GM04503 (cell line): ENCODE data around the gene ZNF32.

Experiments
- DNase-seq: peaks from one replicate; pipeline ENCODE4 v3.0.0-alpha.2; 2012; ENCODE audit warnings: low read depth

ZNF32 gene

DNA sequence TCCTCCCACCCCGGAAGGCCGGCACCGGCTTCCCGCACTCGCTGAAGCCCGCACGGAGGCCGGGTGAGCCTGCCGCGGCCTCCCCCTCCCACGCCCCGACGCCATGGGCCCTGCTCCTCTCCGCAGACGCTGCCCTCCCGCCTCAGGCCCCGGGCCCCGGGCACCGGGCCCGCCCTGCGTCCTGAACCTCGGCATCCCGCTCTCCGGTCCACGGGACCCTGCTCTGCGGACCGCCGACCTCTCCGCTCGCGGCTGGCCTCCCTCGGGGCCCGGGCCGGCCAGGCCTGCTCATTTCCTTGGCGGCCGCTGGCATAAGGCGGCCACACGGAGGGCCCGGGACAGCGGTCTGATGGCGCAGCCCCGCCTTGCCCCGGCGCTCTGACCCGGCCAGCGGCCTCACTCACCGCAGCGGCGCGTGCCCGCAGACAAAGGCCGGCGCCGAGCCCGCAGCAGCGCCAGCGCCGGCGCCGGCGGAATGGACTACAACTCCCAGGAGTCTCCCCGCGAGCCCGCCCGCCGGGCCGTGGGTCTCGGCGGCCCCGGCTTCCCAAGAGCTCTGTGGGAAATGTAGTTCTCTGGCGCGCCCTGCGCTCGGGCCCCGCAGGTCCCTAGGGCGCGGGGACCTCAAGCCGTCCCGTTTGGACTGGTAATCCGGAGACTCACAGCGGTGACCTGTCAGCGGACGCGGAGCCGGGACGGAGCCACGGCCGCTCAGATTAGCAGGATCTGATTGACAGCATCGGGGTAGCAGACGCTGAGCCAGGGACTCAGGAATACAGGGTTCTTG is at the start of gene ZNF32:
Gene ZNF32 (minus strand): TSS at position 484 of the 787 bp plus-strand sequence. CDS start 2,748 bp downstream, outside the sequence.
- DNase-seq, result peak; percentile 38

GRCh38 chr10:43698156-43698555 is 49.5 kb upstream of the ZNF32 start:
- no peak for DNase-seq

DNA sequence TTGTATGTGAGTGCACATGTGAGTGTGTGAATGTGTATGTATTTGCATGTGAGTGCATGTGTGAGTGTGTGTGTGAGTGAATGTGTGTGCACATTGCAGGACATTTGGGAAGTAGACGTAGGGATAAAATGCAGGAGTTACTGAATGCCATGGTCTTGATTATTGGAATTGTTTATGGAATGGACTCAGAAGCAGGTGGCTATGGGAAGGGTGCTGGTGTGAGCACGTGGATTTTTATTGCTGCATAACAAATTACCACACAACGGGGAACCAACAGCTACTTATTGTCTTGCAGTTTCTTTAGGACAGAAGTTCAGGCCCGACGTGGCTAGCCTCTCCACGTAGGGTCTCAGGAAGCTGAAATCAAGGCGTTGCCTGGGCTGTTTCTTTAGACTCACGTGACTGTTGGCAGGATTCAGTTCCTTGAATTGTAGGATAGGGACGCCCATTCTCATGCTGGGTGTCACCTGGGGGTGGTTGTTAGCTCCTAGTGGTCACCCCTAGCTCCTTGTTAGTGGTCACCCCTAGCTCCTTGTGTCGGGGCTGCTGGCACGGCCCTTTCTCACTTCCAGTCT is 48.3 kb upstream of the ZNF32 start:
- no peak for DNase-seq

GRCh38 chr10:43695730-43696129 is 47.0 kb upstream of the ZNF32 start:
- DNase-seq, result no peak

DNA sequence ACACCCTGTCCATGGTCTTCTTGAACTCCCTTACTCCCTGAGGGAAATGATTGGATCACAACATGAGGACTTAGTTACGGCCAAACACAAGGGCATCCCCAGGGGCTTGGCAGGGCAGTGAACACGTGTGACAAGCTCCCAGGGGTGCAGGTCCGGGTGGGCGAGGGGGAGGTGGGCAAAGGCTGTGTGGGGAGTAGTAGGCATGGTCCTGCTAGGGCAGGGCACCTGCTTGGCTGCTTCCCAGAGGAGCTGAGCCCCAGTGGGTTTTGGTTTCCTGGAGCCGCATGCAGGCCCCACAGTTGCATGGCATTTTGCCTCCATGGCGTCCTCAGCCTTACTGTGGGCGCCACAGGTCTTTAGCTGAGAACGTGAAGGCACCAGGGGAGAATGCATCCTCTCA is 46.6 kb upstream of the ZNF32 start:
- DNase-seq, result no peak

DNA sequence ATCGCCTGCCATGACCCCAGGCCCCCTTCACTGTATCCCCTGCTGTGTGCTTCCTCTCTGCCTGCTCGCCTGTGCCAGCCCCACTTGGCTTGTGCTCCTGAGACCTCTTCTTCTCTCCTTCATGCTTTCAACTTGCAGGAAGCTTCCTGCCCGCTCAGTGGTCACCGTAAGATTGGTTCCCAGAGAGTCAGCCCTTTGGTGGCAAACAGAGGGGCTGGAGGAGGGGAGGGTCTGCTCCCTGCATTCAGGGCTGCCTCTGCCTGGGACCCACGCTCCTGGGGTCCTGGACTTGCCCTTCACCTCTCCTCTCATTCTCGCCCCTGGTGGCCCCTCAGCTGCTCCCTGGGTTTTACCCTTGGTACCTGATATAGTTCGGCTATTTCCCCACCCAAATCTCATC is 45.8 kb upstream of the ZNF32 start:
- no peak for DNase-seq

GRCh38 chr10:43693602-43694001 is 44.9 kb upstream of the ZNF32 start:
- no peak for DNase-seq

- peak; percentile 72 for DNase-seq
These were observed 43.6 kb upstream of the ZNF32 start for GRCh38 chr10:43692051-43692825.

DNA sequence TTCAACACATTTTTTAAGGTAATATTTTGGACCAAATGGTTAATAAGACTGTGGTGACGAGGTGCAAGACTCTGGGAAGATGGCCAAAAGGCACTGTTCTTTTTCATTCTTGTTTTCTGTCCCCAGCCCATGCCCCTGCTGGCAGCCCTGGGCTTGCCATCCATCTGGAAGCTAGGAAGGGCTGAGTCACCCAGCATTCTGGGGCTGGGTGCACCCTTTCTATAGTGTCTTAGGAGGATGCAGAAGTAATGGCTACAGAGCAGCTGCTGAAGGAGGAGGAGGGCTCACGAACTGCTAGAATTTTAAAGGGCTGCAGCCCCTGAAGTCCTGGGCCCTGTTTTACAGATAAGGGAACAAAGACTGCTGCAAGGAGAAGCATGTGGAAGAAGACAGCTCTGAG is 42.8 kb upstream of the ZNF32 start:
- DNase-seq, result no peak

DNA sequence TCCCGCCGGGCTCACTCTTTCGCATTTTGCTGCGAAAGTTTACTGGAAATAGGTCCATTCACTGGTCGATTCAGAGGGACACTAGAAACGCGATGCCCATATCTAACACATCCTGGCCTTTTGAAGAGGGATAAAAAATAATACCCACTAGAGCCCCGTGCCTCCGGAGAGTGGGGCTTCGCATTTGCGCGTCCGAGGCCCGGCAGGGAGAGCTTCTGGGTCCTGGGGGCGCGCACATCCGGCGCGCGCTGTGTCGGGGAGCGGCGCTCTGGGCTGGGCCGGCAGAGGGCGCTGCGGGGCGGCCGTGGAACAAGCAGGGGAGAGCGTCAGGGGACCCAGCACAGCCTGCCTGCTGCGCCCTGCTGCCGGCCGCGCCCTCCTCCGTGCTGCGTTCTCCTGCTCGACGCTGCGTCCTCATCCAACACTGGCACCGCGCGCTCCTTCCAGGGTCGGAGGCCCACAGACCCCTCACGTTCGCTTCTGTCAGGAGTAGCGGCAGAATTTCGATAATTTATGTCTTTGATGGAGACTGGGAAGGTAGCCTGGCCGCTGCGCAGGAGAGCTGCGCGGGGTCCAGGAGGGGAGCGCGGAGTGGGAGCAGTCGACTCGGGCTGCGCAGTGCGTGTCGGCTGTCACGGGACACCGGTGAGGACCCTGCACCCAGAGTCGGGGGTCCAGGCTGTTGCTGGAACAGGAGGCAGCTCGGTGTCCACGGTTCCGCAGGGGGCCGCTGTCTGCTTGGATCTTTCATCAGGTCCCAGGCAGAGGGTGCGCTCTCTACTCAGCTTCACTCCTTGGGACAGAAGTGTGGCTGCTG is 41.5 kb upstream of the ZNF32 start:
- DNase-seq, result no peak

GRCh38 chr10:43689618-43689954 is 40.9 kb upstream of the ZNF32 start:
- no peak for DNase-seq

DNA sequence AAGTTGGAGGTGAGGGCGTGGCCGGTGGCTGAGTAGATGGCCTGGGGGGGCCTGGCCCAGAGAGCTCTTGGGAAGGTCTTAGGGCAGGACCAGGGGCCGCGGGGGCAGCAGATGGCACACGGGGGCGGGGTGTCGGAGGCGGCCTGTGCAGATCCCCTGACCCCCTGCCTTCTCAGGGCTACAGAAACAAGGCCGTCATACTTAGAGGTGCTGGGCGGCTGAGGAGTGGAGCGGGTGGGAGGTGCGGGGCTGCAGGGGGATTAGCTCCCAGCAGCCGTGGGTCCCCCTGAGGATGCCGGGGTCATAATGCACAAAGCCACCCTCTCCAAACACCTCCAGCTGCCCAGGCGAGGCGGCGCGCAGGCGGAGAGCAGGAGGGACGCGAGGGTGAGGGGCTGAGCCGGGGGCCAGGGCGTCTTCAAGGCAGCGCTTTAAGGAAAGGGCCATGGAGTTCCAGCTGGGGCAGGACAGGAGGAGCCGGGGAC is 40.4 kb upstream of the ZNF32 start:
- no peak for DNase-seq

GRCh38 chr10:43688348-43688892 is 39.7 kb upstream of the ZNF32 start:
- DNase-seq, result no peak

DNA sequence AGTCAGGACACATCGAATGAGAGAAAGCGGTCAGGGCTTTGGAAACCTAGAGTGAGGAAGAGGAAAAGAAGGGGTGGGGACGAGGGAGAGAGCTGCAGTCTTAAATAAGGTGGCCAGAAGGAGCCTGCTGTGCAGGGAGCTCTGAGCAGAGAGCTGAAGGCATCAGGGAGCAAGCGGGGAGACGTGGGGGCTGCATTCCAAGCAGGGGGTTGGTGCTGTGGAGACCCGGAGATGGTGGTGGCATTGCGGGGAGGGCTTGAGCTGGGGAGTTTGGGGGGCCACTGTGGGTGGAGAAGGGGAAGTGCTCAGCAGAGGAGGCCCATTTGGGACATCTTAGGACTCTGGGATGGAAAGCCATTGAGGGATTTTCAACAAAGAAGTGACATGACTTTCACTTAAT is 38.7 kb upstream of the ZNF32 start:
- no peak for DNase-seq

DNA sequence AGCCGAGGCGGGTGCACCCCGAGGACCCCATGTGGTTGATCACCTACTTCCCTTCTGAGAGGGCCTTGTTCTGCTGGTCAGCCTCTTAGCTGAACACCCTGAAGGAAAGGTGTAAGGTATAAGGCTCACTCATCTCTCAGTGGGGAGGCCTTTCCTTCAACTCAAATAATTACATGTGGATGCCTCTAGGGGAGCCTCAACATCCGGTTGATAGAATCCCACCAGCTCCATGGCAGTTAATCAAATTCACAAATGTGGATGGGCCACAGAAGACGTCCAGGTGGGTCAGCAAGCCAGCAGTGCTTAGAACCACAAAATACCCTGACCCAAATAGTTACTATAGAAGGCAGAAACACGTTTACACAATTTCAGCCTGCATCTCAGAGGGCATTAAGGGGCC is 37.7 kb upstream of the ZNF32 start:
- DNase-seq, result no peak

- no peak for DNase-seq
These were observed 37.1 kb upstream of the ZNF32 start for GRCh38 chr10:43685744-43686143.

DNA sequence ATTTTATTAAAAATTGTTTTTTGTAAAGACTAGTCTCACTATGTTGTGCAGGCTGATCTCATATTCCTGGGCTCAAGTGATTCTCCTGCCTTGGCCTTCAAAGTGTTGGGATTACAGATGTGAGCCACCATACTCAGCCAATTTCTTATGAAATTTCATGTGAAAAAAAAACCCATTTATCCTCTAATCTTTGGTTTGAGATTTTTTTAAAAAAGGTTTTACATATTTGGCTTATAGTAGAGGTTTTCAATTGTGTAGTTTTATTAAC is 35.5 kb upstream of the ZNF32 start:
- DNase-seq, result no peak

DNA sequence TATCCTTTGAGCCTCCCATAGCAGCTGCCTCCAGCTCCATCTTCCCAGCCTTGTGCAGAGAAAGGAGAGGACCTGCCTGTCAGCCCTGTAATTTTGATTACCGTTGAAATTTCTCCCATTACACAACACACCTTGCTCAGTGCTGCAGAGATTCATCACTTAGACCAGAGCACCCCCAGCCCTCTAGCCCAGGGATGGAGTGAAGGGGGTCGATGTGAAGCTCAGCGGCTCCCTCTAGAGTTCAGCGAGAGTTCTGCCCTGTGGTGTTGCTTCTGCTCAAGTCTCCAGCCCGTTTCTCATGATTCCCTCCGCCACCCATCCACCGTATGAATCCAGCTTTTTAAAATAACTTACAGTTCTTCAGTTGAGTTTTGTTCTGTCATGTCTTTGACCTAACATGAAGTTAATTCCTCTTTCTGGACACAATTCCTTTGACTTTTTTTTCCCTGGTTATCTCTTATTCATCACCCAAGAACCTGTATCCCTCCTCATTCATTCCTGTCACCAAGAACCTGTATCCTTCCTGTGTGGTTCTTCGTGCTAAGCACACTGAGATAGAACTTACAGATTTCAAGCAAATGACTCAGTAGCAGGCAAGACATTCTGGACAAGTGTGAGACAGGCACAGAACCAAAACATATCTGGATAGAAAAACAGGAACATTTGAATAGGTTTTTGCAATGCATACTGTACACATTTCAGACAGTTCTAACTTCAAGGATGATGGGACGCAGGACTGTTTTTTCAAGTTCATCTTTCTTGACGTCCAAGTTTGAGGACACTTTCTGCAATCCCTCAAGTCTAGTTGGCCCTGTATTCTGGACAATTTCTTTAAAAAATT is 35.0 kb upstream of the ZNF32 start:
- no peak for DNase-seq

GRCh38 chr10:43682956-43683355 is 34.3 kb upstream of the ZNF32 start:
- DNase-seq, result no peak

GRCh38 chr10:43681721-43682120 is 33.0 kb upstream of the ZNF32 start:
- DNase-seq, result no peak

DNA sequence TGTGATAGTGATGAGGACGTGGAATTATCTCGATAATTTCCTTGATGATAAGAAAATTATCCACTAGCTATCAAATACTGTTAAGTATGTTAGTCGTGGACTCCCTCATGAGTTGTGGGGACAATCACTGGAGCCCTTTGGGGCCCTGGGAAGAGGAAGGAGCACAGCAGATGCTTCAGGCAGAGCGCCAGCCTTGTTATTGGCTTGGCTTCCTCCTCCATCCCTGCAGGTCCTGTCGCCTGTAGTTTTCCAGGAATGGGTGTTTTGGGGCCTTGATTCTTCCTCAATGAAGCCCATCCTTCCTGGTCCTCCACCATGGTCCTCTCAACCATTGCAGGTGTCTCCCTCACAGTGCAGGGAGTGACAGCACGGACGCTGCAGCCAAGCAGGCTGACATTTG is 32.5 kb upstream of the ZNF32 start:
- no peak for DNase-seq
